Cardiac septum (tissue), 1 donor: ENCODE data around the gene SHOC1. TPM values are rescaled to one million over a fixed set of nuclear protein-coding genes. Genes with fewer than 3 reads are reported as not detected.
"Not testable (repeated sequence)": the region's sequence is repeated elsewhere in the genome, so short reads cannot be mapped to it uniquely, and the experiment has no call there.

ENCODE experiments used
- DNase-seq: peaks from one replicate; pipeline ENCODE4 v3.0.0-alpha.2; 2020; ENCODE audit warnings: low spot score
- intact Hi-C: fragments of 100-400 bp; cut with DNase I; formaldehyde crosslinking; loops from one replicate; pipeline ENCODE4 v1.14.0; 2022
- total RNA-seq: library from RNA; stranded (reverse); fragmentation: NEBNext Ultra II Directional; extraction: Animal tissue kit (Norgen Biotek cat#: 25700); gene quantifications from one replicate; pipeline ENCODE4 v1.2.1, GENCODE V29; 2021
- donor health status: DM: no; HTN: no; CAD: no.

SHOC1 gene
- total RNA-seq, 1 donor from 2014 or later: not detected

- DNase-seq: no peak
- intact Hi-C loops: no loop called here
Measured at GRCh38 chr9:111807197-111807596, 12.5 kb upstream of the SHOC1 start.

GRCh38 chr9:111806259-111806658, 11.5 kb upstream of the SHOC1 start:
- DNase-seq: no peak
- intact Hi-C loops: no loop called here

GRCh38 chr9:111805830-111806241, 11.1 kb upstream of the SHOC1 start:
- intact Hi-C loops: no loop called here
- DNase-seq: no peak

- intact Hi-C loops: no loop called here
- DNase-seq: no peak
Measured at GRCh38 chr9:111805262-111805661, 10.5 kb upstream of the SHOC1 start.

- no peak for DNase-seq
- intact Hi-C loops: no loop called here
Measured at GRCh38 chr9:111804636-111805035, 9.9 kb upstream of the SHOC1 start.

GRCh38 chr9:111803924-111804323, 9.2 kb upstream of the SHOC1 start:
- DNase-seq: no peak
- intact Hi-C loops: no loop called here

- intact Hi-C loops: no loop called here
- DNase-seq: no peak
Measured at GRCh38 chr9:111799915-111800526, 5.3 kb upstream of the SHOC1 start.

GRCh38 chr9:111799506-111799905, 4.8 kb upstream of the SHOC1 start:
- DNase-seq: no peak
- intact Hi-C loops: no loop called here

GRCh38 chr9:111798786-111799185, 4.0 kb upstream of the SHOC1 start:
- DNase-seq: no peak
- intact Hi-C loops: no loop called here

- intact Hi-C loops: no loop called here
- DNase-seq: no peak
Measured at GRCh38 chr9:111795557-111795839, 761 bp upstream of the SHOC1 start.

GRCh38 chr9:111791821-111792220, 2.9 kb downstream of the SHOC1 start:
- DNase-seq, intact Hi-C loops: not testable (repeated sequence)

- intact Hi-C loops: no loop called here
- DNase-seq: no peak
Measured at GRCh38 chr9:111789881-111790280, 4.9 kb downstream of the SHOC1 start.

- intact Hi-C loops: no loop called here
- DNase-seq: no peak
Measured at GRCh38 chr9:111783857-111784256, 10.9 kb downstream of the SHOC1 start.

GRCh38 chr9:111783424-111783823, 11.3 kb downstream of the SHOC1 start:
- intact Hi-C loops: no loop called here
- no peak for DNase-seq

- no peak for DNase-seq
Measured at GRCh38 chr9:111766066-111766465, 28.7 kb downstream of the SHOC1 start.

GRCh38 chr9:111762556-111762955, 32.2 kb downstream of the SHOC1 start:
- no peak for DNase-seq
- intact Hi-C loops: loop anchor here (5.0 kb wide), 1 partner anchor 135 kb away; the partner anchor contains the start of gene UGCG

More at GRCh38 chr9:111766066-111766465, 28.7 kb downstream of the SHOC1 start:
- intact Hi-C loops: no loop called here

- intact Hi-C loops: loop anchor here (1.0 to 5.0 kb wide), 3 partner anchors 137 to 603 kb away; partner anchors contain the start of gene UGCG
- DNase-seq: no peak
Measured at GRCh38 chr9:111759762-111760639, 34.7 kb downstream of the SHOC1 start.

GRCh38 chr9:111754800-111755199, 39.9 kb downstream of the SHOC1 start:
- intact Hi-C loops: no loop called here
- DNase-seq: no peak

- intact Hi-C loops: no loop called here
- DNase-seq: no peak
Measured at GRCh38 chr9:111752455-111752854, 42.3 kb downstream of the SHOC1 start.
